H1 (cell line): ENCODE data around the gene CASQ2. TPM values are rescaled to one million over a fixed set of nuclear protein-coding genes. Genes with fewer than 3 reads are reported as not detected.

Experiments
- CTCF ChIA-PET: fragments of 300-600 bp; sonication (Branson Sonifier 250); formaldehyde crosslinking; loops from one replicate; lab custom pipeline; 2021; ENCODE audit not compliant: partially characterized antibody; lab: Charles Lee
- POLR2A ChIA-PET: fragments of 300-600 bp; sonication (Branson Sonifier 250); formaldehyde crosslinking; loops from one replicate; lab custom pipeline; 2021; ENCODE audit warnings: inconsistent platforms; ENCODE audit not compliant: partially characterized antibody; lab: Charles Lee
- DNase-seq, 2 experiments: peaks; one replicate each; pipeline versions ENCODE4 v3.0.0 to v3.0.0-alpha.2; 2010 to 2022; ENCODE audit warnings: low spot score in 2 of 2, low read depth in 1 of 2, mixed read lengths in 1 of 2
- FAIRE-seq: peaks from 2 replicates; lab custom pipeline; 2011; peaks lifted over from hg19 to GRCh38; lab: Jason Lieb, UNC
- H2AFZ ChIP-seq: 2 replicates; pipeline ENCODE4 v1.8.1; 2012; ENCODE audit warnings: low read length, inconsistent platforms
- H2AK5ac ChIP-seq: 2 replicates; pipeline ENCODE4 v1.6.1; 2013; ENCODE audit warnings: low read depth, low read length
- H2BK120ac ChIP-seq: replicated peaks from 2 replicates; pipeline ENCODE3; 2013; ENCODE audit warnings: low read depth, low read length, inconsistent platforms
- H2BK12ac ChIP-seq: 2 replicates; pipeline ENCODE4 v1.6.1; 2013; ENCODE audit warnings: low read depth, low read length
- H2BK15ac ChIP-seq: 2 replicates; pipeline ENCODE4 v1.6.1; 2013; ENCODE audit warnings: low read length
- H2BK20ac ChIP-seq: 2 replicates; pipeline ENCODE4 v1.6.1; 2013; ENCODE audit warnings: low read length
- H2BK5ac ChIP-seq: 2 replicates; pipeline ENCODE4 v1.6.1; 2013; ENCODE audit warnings: low read depth, low read length
- H3K14ac ChIP-seq: 2 replicates; pipeline ENCODE4 v1.6.1; 2013; ENCODE audit warnings: inconsistent platforms; ENCODE audit not compliant: insufficient read length
- H3K18ac ChIP-seq: 2 replicates; pipeline ENCODE4 v1.6.1; 2013; ENCODE audit warnings: low read length; ENCODE audit errors: extremely low read depth
- H3K23ac ChIP-seq: 2 replicates; pipeline ENCODE4 v1.6.1; 2013; ENCODE audit warnings: inconsistent platforms; ENCODE audit not compliant: insufficient read length
- H3K23me2 ChIP-seq: 2 replicates; pipeline ENCODE4 v1.6.1; 2013; ENCODE audit warnings: low read depth, low read length
- H3K27ac ChIP-seq: 2 replicates; pipeline ENCODE4 v1.6.1; 2011; ENCODE audit warnings: low read depth, low read length, inconsistent platforms
- H3K27me3 ChIP-seq, 4 experiments: replicated peaks in 1 of 4; 1 replicate in 1 of 4; 2 replicates in 3 of 4; pipeline versions ENCODE4 v1.6.1 to v1.8.1; 2011 to 2013; ENCODE audit warnings: low read length in 3 of 4, mild to moderate bottlenecking in 3 of 4, inconsistent platforms in 2 of 4, mixed read lengths in 2 of 4, moderate library complexity in 1 of 4; ENCODE audit not compliant: control insufficient read depth in 3 of 4, insufficient read depth in 3 of 4; ENCODE audit errors: extremely low read depth in 1 of 4
- H3K36me3 ChIP-seq, 4 experiments: 2 replicates each; pipeline versions ENCODE4 v1.6.1 to v1.8.1; 2011 to 2013; ENCODE audit warnings: mild to moderate bottlenecking in 4 of 4, low read length in 3 of 4, moderate library complexity in 2 of 4, control low read depth in 1 of 4, inconsistent platforms in 1 of 4; ENCODE audit not compliant: insufficient read depth in 4 of 4, control insufficient read depth in 2 of 4
- H3K4ac ChIP-seq: replicated peaks from 2 replicates; pipeline ENCODE3; 2013; ENCODE audit warnings: low read length, low read depth, mixed read lengths, inconsistent platforms; ENCODE audit not compliant: insufficient read length
- H3K4me1 ChIP-seq, 4 experiments: replicated peaks in 1 of 4; 1 replicate in 1 of 4; 2 replicates in 3 of 4; pipeline versions ENCODE4 v1.6.1 to v1.8.1; 2011 to 2013; ENCODE audit warnings: low read length in 3 of 4, inconsistent platforms in 2 of 4, mixed read lengths in 1 of 4; ENCODE audit not compliant: insufficient read depth in 4 of 4, control insufficient read depth in 3 of 4
- H3K4me2 ChIP-seq, 2 experiments: 2 replicates each; pipeline versions ENCODE4 v1.6.1 to v1.8.1; 2011 to 2013; ENCODE audit warnings: low read depth in 2 of 2, low read length in 2 of 2, control low read depth in 1 of 2, inconsistent platforms in 1 of 2, mild to moderate bottlenecking in 1 of 2; ENCODE audit not compliant: insufficient read depth in 1 of 2
- H3K4me3 ChIP-seq, 4 experiments: fragments of 200-600, 300-600 bp in 1 of 4; sonication (generic), shearing (Covaris generic), sonication (Bioruptor Twin) in 1 of 4; 2 replicates each; pipeline versions ENCODE4 v1.5.1 to v1.8.1; 2011 to 2016; ENCODE audit warnings: low read length in 4 of 4, low read depth in 3 of 4, control low read depth in 2 of 4, inconsistent platforms in 2 of 4, mild to moderate bottlenecking in 2 of 4, mixed read lengths in 1 of 4, moderate library complexity in 1 of 4; ENCODE audit not compliant: insufficient read depth in 2 of 4; ENCODE audit errors: extremely low read depth in 1 of 4
- H3K56ac ChIP-seq: replicated peaks from 2 replicates; pipeline ENCODE3; 2013; ENCODE audit warnings: low read depth, mild to moderate bottlenecking, mixed read lengths, low read length, inconsistent platforms; ENCODE audit not compliant: insufficient read length
- H3K79me1 ChIP-seq: 2 replicates; pipeline ENCODE4 v1.6.1; 2013; ENCODE audit warnings: low read depth, low read length, control low read depth
- H3K79me2 ChIP-seq, 2 experiments: 2 replicates each; pipeline versions ENCODE4 v1.6.1 to v1.8.1; 2012 to 2013; ENCODE audit warnings: low read length in 2 of 2, mild to moderate bottlenecking in 2 of 2, inconsistent platforms in 1 of 2; ENCODE audit not compliant: insufficient read depth in 2 of 2, control insufficient read depth in 1 of 2
- H3K9ac ChIP-seq, 4 experiments: replicated peaks in 1 of 4; 1 replicate in 1 of 4; 2 replicates in 3 of 4; pipeline versions ENCODE4 v1.6.1 to v1.8.1; 2011 to 2013; ENCODE audit warnings: low read depth in 3 of 4, low read length in 3 of 4, control low read depth in 2 of 4, mild to moderate bottlenecking in 2 of 4, moderate library complexity in 2 of 4, inconsistent platforms in 1 of 4; ENCODE audit errors: extremely low read depth in 1 of 4
- H3K9me3 ChIP-seq, 2 experiments: 2 replicates each; pipeline versions ENCODE4 v1.6.1 to v1.8.1; 2012 to 2013; ENCODE audit warnings: mild to moderate bottlenecking in 2 of 2, moderate library complexity in 2 of 2, control low read depth in 1 of 2, inconsistent platforms in 1 of 2, low read depth in 1 of 2, low read length in 1 of 2, mixed read lengths in 1 of 2; ENCODE audit not compliant: insufficient read depth in 2 of 2
- H4K20me1 ChIP-seq, 2 experiments: replicated peaks in 1 of 2; 2 replicates each; pipeline versions ENCODE3 to v1.8.1; 2011 to 2013; ENCODE audit warnings: inconsistent platforms in 2 of 2, low read length in 2 of 2, mild to moderate bottlenecking in 1 of 2; ENCODE audit not compliant: insufficient read depth in 2 of 2, control insufficient read depth in 1 of 2
- H4K5ac ChIP-seq: 2 replicates; pipeline ENCODE4 v1.6.1; 2013; ENCODE audit warnings: low read length, low read depth, mixed read lengths, inconsistent platforms; ENCODE audit not compliant: insufficient read length
- H4K8ac ChIP-seq: 2 replicates; pipeline ENCODE4 v1.8.0; 2013; ENCODE audit warnings: mild to moderate bottlenecking, moderate library complexity, low read length, inconsistent platforms; ENCODE audit not compliant: insufficient read depth; ENCODE audit errors: extremely low read depth
- H4K91ac ChIP-seq: replicated peaks from 2 replicates; pipeline ENCODE3; 2013; ENCODE audit warnings: low read length, mixed read lengths, inconsistent platforms; ENCODE audit not compliant: insufficient read length
- MAFK ChIP-seq: IDR thresholded peaks from 2 replicates; pipeline ENCODE4 v1.6.1; 2012; ENCODE audit warnings: low read depth, mild to moderate bottlenecking, improper control_type of control experiment, low read length
- WGBS, 2 experiments: shearing (Covaris generic) in 1 of 2; methylation state at CpG; one replicate each; pipeline versions ENCODE4 v1.1.6 to v1.1.7; 2013 to 2015; ENCODE audit warnings: low lambda C conversion rate in 2 of 2, mixed read lengths in 2 of 2, inconsistent platforms in 1 of 2, low coverage in 1 of 2, missing lambda C conversion rate in 1 of 2; ENCODE audit not compliant: insufficient replicate concordance in 2 of 2, insufficient coverage in 1 of 2, insufficient read length in 1 of 2; ENCODE audit errors: extremely low coverage in 1 of 2, missing lambda C conversion rate in 1 of 2; 5-methylcytosine and 5-hydroxymethylcytosine counted together
- polyA plus RNA-seq, 7 experiments: library from polyadenylated mRNA; depleted of rRNA in 3 of 7; stranded (reverse) in 5 of 7; unstranded in 2 of 7; fragments of >200 nt in 5 of 7; fragments of 200-250 nt in 2 of 7; gene quantifications; 1 replicate in 5 of 7; 2 replicates in 1 of 7; 4 replicates in 1 of 7; pipeline versions ENCODE4 v1.2.1 to v1.2.3, GENCODE V29; 2011 to 2013; ENCODE audit warnings: missing spikeins in 2 of 7, mixed read lengths in 2 of 7
- total RNA-seq: library from RNA; stranded (reverse); fragmentation: NEBNext Ultra II Directional; extraction: Animal tissue kit (Norgen Biotek cat#: 25700); gene quantifications from 2 replicates; pipeline ENCODE4 v1.2.1, GENCODE V29; 2021

CASQ2 gene
- total and polyA plus RNA-seq, 2 of the 8 experiments (the other 6 are each of a cell fraction or from before 2014, with no cell fraction given), result not detected

DNA sequence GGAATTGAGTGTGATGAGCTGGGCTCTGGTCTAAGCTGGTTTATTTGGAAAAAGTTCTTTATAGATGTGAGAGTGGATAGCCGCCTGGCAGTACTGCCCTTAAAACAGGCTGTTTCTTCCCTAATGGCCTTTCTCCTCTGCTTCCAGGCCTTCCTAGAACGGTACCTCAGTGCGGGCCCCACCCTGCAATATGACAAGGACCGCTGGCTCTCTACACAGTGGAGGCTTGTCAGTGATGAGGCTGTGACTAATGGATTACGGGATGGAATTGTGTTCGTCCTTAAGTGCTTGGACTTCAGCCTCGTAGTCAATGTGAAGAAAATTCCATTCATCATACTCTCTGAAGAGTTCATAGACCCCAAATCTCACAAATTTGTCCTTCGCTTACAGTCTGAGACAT, 77.5 kb downstream of the CASQ2 start:
- Histone ChIP-seq H3K27me3 (no peaks in the 10 kb centered on the region), H3K36me3 (peaks cover 3 to 15% (median 11%) of the 10 kb centered on the region in 4 experiments; a peak in 7 of 8 replicates), H3K4me3 (no peak overlapping the region), H2BK12ac (no peak overlapping the region), H2AK5ac (no peak overlapping the region), H2BK5ac (no peak overlapping the region), H2AFZ (no peak overlapping the region), H3K56ac (no peak overlapping the region), H2BK15ac (no peak overlapping the region), H3K4ac (no peak overlapping the region), H4K8ac (no peak overlapping the region), H3K18ac (no peak overlapping the region), H3K23ac (no peak overlapping the region), H3K23me2 (no peaks in the 10 kb centered on the region), H3K79me1 (no peaks in the 10 kb centered on the region), H4K20me1 (no peaks in the 10 kb centered on the region), H4K91ac (no peak overlapping the region), H3K4me1 (peaks cover 0 to 3% (median 1%) of the 10 kb centered on the region in 4 experiments; a peak in 3 of 7 replicates), H2BK20ac (no peak overlapping the region), H4K5ac (no peak overlapping the region), H3K14ac (no peak overlapping the region), H3K9ac (no peak overlapping the region), H3K9me3 (no peaks in the 10 kb centered on the region), H3K27ac (no peak overlapping the region), H3K4me2 (no peak overlapping the region), H3K79me2 (no peaks in the 10 kb centered on the region), H2BK120ac (no peak overlapping the region)
- DNase-seq (no peak), FAIRE-seq (no peak)
- ChIA-PET CTCF (interaction anchor here (1.2 to 5.4 kb wide), 3 partner anchors 16 to 95 kb away, joined by 3 to 44 read pairs (median 6); no protein-coding TSS in a partner anchor), POLR2A (no interaction called here)
- WGBS, 2 experiments, result 94% methylated on average over 8 of the region's 8 CpGs; no CpG with 5 or more reads in 1 of the 2 experiments
- no peak for TF ChIP-seq MAFK
